A172 (cell line): ENCODE results near the gene SMG5. TPM values are rescaled to one million over a fixed set of nuclear protein-coding genes. Genes with fewer than 3 reads are reported as not detected.
"Not testable (repeated sequence)": the region's sequence is repeated elsewhere in the genome, so short reads cannot be mapped to it uniquely, and the experiment has no call there.

Experiments
- DNase-seq: peaks from one replicate; pipeline ENCODE4 v3.0.0-alpha.2; 2015; ENCODE audit warnings: low spot score
- total RNA-seq: library from RNA; depleted of rRNA; stranded (reverse); fragments of >200 nt; shearing (Covaris generic); gene quantifications from 2 replicates; pipeline ENCODE4 v1.2.3, GENCODE V29; 2014

SMG5 gene
- total RNA-seq, 1 experiment from 2014 or later, result 116 TPM

- no peak for DNase-seq
These were observed 37.0 kb downstream of the SMG5 start for GRCh38 chr1:156245451-156246232.

GRCh38 chr1:156244712-156245111 lies 37.9 kb downstream of the SMG5 start:
- DNase-seq, result no peak

GRCh38 chr1:156244126-156244525 lies 38.5 kb downstream of the SMG5 start:
- no peak for DNase-seq

- DNase-seq, result no peak
These were observed 39.9 kb downstream of the SMG5 start for GRCh38 chr1:156242738-156243137.

- no peak for DNase-seq
These were observed 40.7 kb downstream of the SMG5 start, which contains the start of gene BGLAP for GRCh38 chr1:156241926-156242325. TSS of gene BGLAP (plus strand) at chr1:156242184. CDS start at chr1:156242232, 48 bp downstream.

- peak; percentile 95 for DNase-seq
These were observed 41.3 kb downstream of the SMG5 start for GRCh38 chr1:156241311-156241811.

- no peak for DNase-seq
These were observed 44.4 kb downstream of the SMG5 start for GRCh38 chr1:156238248-156238647.

GRCh38 chr1:156236164-156236563 lies 46.5 kb downstream of the SMG5 start:
- DNase-seq, result no peak

GRCh38 chr1:156233426-156234127 lies 49.0 kb downstream of the SMG5 start:
- peak; percentile 98 for DNase-seq

- no peak for DNase-seq
These were observed 50.3 kb downstream of the SMG5 start for GRCh38 chr1:156232201-156232894.

GRCh38 chr1:156230473-156230837 lies 52.2 kb downstream of the SMG5 start:
- DNase-seq, result no peak

GRCh38 chr1:156229809-156230472 lies 52.7 kb downstream of the SMG5 start:
- DNase-seq, result no peak

- no peak for DNase-seq
These were observed 54.1 kb downstream of the SMG5 start for GRCh38 chr1:156228501-156228900.

- no peak for DNase-seq
These were observed 55.8 kb downstream of the SMG5 start for GRCh38 chr1:156226782-156227181.

GRCh38 chr1:156226116-156226538 lies 56.5 kb downstream of the SMG5 start:
- no peak for DNase-seq

- DNase-seq, result no peak
These were observed 57.0 kb downstream of the SMG5 start for GRCh38 chr1:156225677-156226014.

GRCh38 chr1:156221986-156222692 lies 60.5 kb downstream of the SMG5 start:
- DNase-seq, result no peak

GRCh38 chr1:156220226-156220625 lies 62.4 kb downstream of the SMG5 start:
- DNase-seq, result no peak

GRCh38 chr1:156217871-156218270 lies 64.8 kb downstream of the SMG5 start:
- DNase-seq, result peak; percentile 75

- DNase-seq, result not testable (repeated sequence)
These were observed 66.1 kb downstream of the SMG5 start for GRCh38 chr1:156216361-156217086.
